Measurements from ENCODE around the gene EDC4. TPM values are rescaled to one million over a fixed set of nuclear protein-coding genes. Genes with fewer than 3 reads are reported as not detected.

The EDC4 gene
- total and polyA plus RNA-seq, 9 of the 15 experiments (the other 6 are each of a cell fraction or from before 2014, with no cell fraction given), result 1.1 to 131 (median 74.0) TPM

DNA sequence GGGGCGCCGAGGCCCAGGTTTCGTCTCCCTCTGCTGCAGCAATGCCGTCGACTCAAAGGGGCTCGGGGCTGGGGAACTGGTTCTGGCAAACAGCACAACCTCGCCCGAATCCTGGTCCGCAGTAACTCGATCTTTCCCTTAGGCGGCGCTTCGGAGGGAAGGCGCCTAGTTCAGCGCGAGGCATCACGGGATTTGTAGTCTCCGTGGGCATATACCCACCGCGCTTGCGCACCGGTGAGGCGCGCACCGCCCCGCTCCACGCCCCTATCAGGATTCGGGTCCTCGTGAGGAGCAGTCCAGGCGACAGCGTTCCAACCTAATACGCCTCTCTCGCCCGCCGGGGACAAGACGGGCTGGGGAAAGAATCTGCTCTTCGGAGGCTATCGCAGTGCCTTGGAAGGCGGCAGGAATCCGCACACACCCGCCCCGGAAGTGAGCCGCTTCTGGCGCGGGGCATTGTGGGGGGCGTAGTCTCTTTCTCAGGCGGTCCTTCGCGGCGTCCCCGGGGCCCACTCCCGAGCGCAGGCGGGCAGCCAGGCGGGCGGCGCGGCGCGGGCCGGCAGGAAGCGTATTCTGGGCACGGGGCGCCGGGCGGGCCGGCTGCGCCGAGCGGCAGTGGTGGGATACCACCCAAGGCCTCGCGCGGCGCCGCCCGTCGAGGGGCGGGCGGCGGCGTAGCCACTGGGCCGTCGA, 30.9 kb upstream of the EDC4 start, which contains the start of gene THAP11 (continued):
- TF ChIP-seq ZNF347 (CRISPR knock-in tag; IDR thresholded peaks at IDR 0.05; ENCODE audit: low read depth), result no peak
- TF ChIP-seq KAT7 (CRISPR knock-in tag; IDR thresholded peaks at IDR 0.05; ENCODE audit: borderline replicate concordance), result no peak
- no peak for TF ChIP-seq BCOR (IDR thresholded peaks at IDR 0.05)
- peak; percentile 70 for TF ChIP-seq NR2C2 (CRISPR knock-in tag; IDR thresholded peaks at IDR 0.05)
- TF ChIP-seq NR2C2 (tag; IDR thresholded peaks at IDR 0.05), result peak; percentile 87
- TF ChIP-seq XRCC5 (IDR thresholded peaks at IDR 0.05; ENCODE audit: low read depth, low read length), result peak; percentile 59; the same call in 1 of the 2 replicates
- TF ChIP-seq ZNF174 (CRISPR knock-in tag; IDR thresholded peaks at IDR 0.05), result no peak
- no peak for TF ChIP-seq FOXA3 (CRISPR knock-in tag; conservative IDR thresholded peaks at IDR 0.05 in 1 of 2, IDR thresholded peaks at IDR 0.05 in 1 of 2)
- TF ChIP-seq, protein P1, sequence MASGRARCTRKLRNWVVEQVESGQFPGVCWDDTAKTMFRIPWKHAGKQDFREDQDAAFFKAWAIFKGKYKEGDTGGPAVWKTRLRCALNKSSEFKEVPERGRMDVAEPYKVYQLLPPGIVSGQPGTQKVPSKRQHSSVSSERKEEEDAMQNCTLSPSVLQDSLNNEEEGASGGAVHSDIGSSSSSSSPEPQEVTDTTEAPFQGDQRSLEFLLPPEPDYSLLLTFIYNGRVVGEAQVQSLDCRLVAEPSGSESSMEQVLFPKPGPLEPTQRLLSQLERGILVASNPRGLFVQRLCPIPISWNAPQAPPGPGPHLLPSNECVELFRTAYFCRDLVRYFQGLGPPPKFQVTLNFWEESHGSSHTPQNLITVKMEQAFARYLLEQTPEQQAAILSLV (tag; IDR thresholded peaks at IDR 0.05), result no peak
- no peak for TF ChIP-seq SAFB (IDR thresholded peaks at IDR 0.05; ENCODE audit: borderline replicate concordance, low read depth, low read length)
- TF ChIP-seq GATAD2A (IDR thresholded peaks at IDR 0.05), result no peak; the same call in 1 of the 2 replicates
- TF ChIP-seq NCOA2 (IDR thresholded peaks at IDR 0.05; ENCODE audit: partially characterized antibody in 2 of 2), result no peak
- TF ChIP-seq, protein P2, sequence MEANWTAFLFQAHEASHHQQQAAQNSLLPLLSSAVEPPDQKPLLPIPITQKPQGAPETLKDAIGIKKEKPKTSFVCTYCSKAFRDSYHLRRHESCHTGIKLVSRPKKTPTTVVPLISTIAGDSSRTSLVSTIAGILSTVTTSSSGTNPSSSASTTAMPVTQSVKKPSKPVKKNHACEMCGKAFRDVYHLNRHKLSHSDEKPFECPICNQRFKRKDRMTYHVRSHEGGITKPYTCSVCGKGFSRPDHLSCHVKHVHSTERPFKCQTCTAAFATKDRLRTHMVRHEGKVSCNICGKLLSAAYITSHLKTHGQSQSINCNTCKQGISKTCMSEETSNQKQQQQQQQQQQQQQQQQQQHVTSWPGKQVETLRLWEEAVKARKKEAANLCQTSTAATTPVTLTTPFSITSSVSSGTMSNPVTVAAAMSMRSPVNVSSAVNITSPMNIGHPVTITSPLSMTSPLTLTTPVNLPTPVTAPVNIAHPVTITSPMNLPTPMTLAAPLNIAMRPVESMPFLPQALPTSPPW (CRISPR knock-in tag; IDR thresholded peaks at IDR 0.05), result peak; percentile 66
- TF ChIP-seq GATA2 (CRISPR knock-in tag; IDR thresholded peaks at IDR 0.05), result no peak
- TF ChIP-seq HMGN3 (IDR thresholded peaks at IDR 0.05; ENCODE audit: borderline replicate concordance, extremely low read depth, insufficient read length, low read depth, low read length), result no peak
- TF ChIP-seq KAT8 (IDR thresholded peaks at IDR 0.05; ENCODE audit: low read depth), result no peak
- no peak for TF ChIP-seq SMAD4 (CRISPR knock-in tag; conservative IDR thresholded peaks at IDR 0.05)
- peak in 1 of 3 experiments; percentile 54 for TF ChIP-seq YY1 (IDR thresholded peaks at IDR 0.05; ENCODE audit: borderline replicate concordance in 1 of 3, control insufficient read depth in 1 of 3, extremely low read depth in 1 of 3, insufficient read depth in 3 of 3, insufficient read length in 1 of 3, insufficient replicate concordance in 2 of 3, low read depth in 1 of 3, low read length in 2 of 3)
- TF ChIP-seq SMARCC2 (IDR thresholded peaks at IDR 0.05; ENCODE audit: low read depth), result no peak
- TF ChIP-seq SAP30 (IDR thresholded peaks at IDR 0.05; ENCODE audit: borderline replicate concordance, insufficient read depth, low read depth, low read length, poor library complexity, severe bottlenecking), result no peak
- no peak for TF ChIP-seq MXI1 (IDR thresholded peaks at IDR 0.05; ENCODE audit: low read depth, low read length)
- no peak for TF ChIP-seq RBBP5 (IDR thresholded peaks at IDR 0.05; ENCODE audit: borderline replicate concordance, insufficient read depth, low read length, poor library complexity, severe bottlenecking)
- peak in 1 of 2 experiments; percentile 87; a peak in 2 of 3 replicates for TF ChIP-seq CBX3 (IDR thresholded peaks at IDR 0.05; ENCODE audit: borderline replicate concordance in 1 of 2, low read length in 2 of 2)
